Stomach (tissue), 4 donors: ENCODE results near the gene CIBAR2.

Experiments
- POLR2A ChIP-seq, 4 donors: fragments of 450-650 bp; IDR thresholded peaks; one replicate each; pipeline ENCODE4 v1.6.1; 2016; ENCODE audit warnings: antibody characterized with exemption in 4 of 4, control low read depth in 2 of 4, mild to moderate bottlenecking in 1 of 4, moderate library complexity in 1 of 4
- POLR2AphosphoS5 ChIP-seq, 3 donors: sonication (generic); formaldehyde crosslinking; IDR thresholded peaks; one replicate each; pipeline ENCODE4 v1.6.1; 2016; ENCODE audit warnings: antibody characterized with exemption in 3 of 3

DNA sequence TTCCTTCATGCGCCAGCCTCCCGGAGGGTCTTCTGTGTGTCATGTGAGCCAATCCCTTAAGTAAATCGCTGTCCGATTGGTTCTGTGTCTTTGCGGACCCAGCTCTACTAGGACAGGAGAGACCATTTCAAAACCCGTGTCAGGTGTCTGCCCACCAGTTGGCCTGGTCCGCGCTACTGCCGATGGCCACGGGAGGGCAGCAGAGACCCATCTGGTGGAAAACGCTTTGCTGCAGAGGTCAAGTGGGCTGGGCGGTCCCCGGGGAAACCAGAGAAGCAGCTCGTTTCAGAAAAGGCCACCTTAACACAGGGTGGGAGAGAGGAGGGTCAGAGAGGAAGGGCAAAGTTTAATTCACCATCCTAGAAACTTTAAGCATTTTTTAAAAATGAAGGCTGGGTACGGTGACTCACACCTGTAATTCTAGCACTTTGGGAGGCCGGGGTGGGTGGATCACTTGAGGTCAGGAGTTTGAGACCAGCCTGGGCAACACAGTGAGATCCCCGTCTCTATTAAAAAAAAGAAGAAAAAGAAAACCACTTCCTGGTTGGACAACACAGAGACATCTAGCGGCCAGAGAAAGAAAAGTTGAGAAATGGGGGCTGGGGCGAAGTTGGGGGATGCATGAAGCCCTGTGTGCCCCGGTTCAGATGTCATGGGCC, 2.8 kb upstream of the CIBAR2 start:
- no peak for TF ChIP-seq POLR2A (IDR thresholded peaks at IDR 0.05)
- TF ChIP-seq POLR2AphosphoS5 (IDR thresholded peaks at IDR 0.05) = peak; percentile 17 to 55 (median 18)
